HCT116 (cell line): ENCODE measurements around the gene FRMD4B. TPM values are rescaled to one million over a fixed set of nuclear protein-coding genes. Genes with fewer than 3 reads are reported as not detected.
A peak's percentile ranks its signal among the peaks of the same experiment; 100 is the strongest.

Experiments used
- ATAC-seq: fragments of 200-7000 bp; cut with Tn5 transposase; 2 replicates; pipeline ENCODE4 v1.9.1; 2020; ENCODE audit warnings: mild to moderate bottlenecking, moderate library complexity
- BruUV-seq: library from RNA; stranded (reverse); fragments of 400-500 nt; replicated peaks from 2 replicates; lab custom pipeline; 2021; lab: Mats Ljungman, UMichigan
- CTCF ChIA-PET: fragments of 300-600 bp; sonication (Branson Sonifier 250); formaldehyde crosslinking; loops from one replicate; lab custom pipeline; 2021; ENCODE audit warnings: antibody characterized with exemption; lab: Charles Lee
- POLR2A ChIA-PET: fragments of 300-600, 350-600 bp; sonication (Branson Sonifier 250); formaldehyde crosslinking; loops from one replicate; lab custom pipeline; 2021; ENCODE audit warnings: antibody characterized with exemption; lab: Charles Lee
- RAD21 ChIA-PET, 2 experiments: fragments of 300-600 bp; sonication (Branson Sonifier 250); formaldehyde crosslinking; loops; one replicate each; lab custom pipeline; 2023; ENCODE audit warnings: low total read pairs in 2 of 2; ENCODE audit not compliant: uncharacterized antibody in 2 of 2, unreplicated experiment in 2 of 2, low non-redundant PET in 1 of 2; lab: Charles Lee
- DNase-seq: peaks from one replicate; pipeline ENCODE4 v3.0.0-alpha.2; 2010; ENCODE audit warnings: low read depth, low spot score
- H2AFZ ChIP-seq: fragments of 200-600 bp; shearing (Covaris generic), sonication (generic); 2 replicates; pipeline ENCODE4 v1.6.1; 2017; ENCODE audit warnings: low read depth, mixed run types, mixed read lengths, antibody characterized with exemption, low read length; ENCODE audit not compliant: poor library complexity, severe bottlenecking
- H3K27ac ChIP-seq: 2 replicates; pipeline ENCODE4 v1.5.1; 2012; ENCODE audit warnings: low read depth, low read length
- H3K27me3 ChIP-seq: fragments of 200-600 bp; sonication (generic); 2 replicates; pipeline ENCODE4 v1.6.1; 2016; ENCODE audit warnings: mixed run types, low read length, mixed read lengths; ENCODE audit not compliant: insufficient read depth
- H3K36me3 ChIP-seq, 2 experiments: fragments of 200-500 bp in 1 of 2; fragments of 200-600 bp in 1 of 2; sonication (Bioruptor generic) in 1 of 2; sonication (generic) in 1 of 2; 2 replicates each; pipeline versions ENCODE4 v1.5.1 to v1.6.1; 2014 to 2016; ENCODE audit warnings: low read length in 2 of 2, inconsistent platforms in 1 of 2, mixed read lengths in 1 of 2, mixed run types in 1 of 2; ENCODE audit not compliant: insufficient read depth in 2 of 2, control insufficient read depth in 1 of 2
- H3K4me1 ChIP-seq, 2 experiments: fragments of 200-600 bp in 1 of 2; sonication (generic) in 1 of 2; 2 replicates each; pipeline versions ENCODE4 v1.5.1 to v1.6.1; 2012 to 2017; ENCODE audit warnings: low read length in 2 of 2, inconsistent platforms in 1 of 2, mild to moderate bottlenecking in 1 of 2, mixed read lengths in 1 of 2, mixed run types in 1 of 2, moderate library complexity in 1 of 2; ENCODE audit not compliant: insufficient read depth in 2 of 2, control insufficient read depth in 1 of 2
- H3K4me2 ChIP-seq: fragments of 200-600 bp; sonication (generic); 2 replicates; pipeline ENCODE4 v1.6.1; 2017; ENCODE audit warnings: mixed run types, low read length, mixed read lengths
- H3K4me3 ChIP-seq, 2 experiments: fragments of 200-600 bp in 1 of 2; sonication (generic) in 1 of 2; replicated peaks in 1 of 2; 2 replicates each; pipeline ENCODE4 v1.5.1; 2011 to 2016; ENCODE audit warnings: low read length in 2 of 2, control low read depth in 1 of 2, low read depth in 1 of 2, mild to moderate bottlenecking in 1 of 2, mixed read lengths in 1 of 2, mixed run types in 1 of 2
- H3K79me2 ChIP-seq: fragments of 200-600 bp; sonication (generic); 2 replicates; pipeline ENCODE4 v1.6.1; 2017; ENCODE audit warnings: mild to moderate bottlenecking, mixed run types, low read length, moderate library complexity, mixed read lengths; ENCODE audit not compliant: insufficient read depth
- H3K9ac ChIP-seq: fragments of 200-600 bp; sonication (generic); 2 replicates; pipeline ENCODE4 v1.6.1; 2016; ENCODE audit warnings: low read length, mixed read lengths
- H3K9me2 ChIP-seq: fragments of 200-600 bp; sonication (generic), shearing (Covaris generic); 2 replicates; pipeline ENCODE4 v1.6.1; 2017; ENCODE audit warnings: mixed run types, mild to moderate bottlenecking, moderate library complexity; ENCODE audit not compliant: insufficient read depth
- H3K9me3 ChIP-seq, 2 experiments: fragments of 200-500 bp in 1 of 2; fragments of 200-600 bp in 1 of 2; sonication (Bioruptor generic) in 1 of 2; sonication (generic) in 1 of 2; 2 replicates each; pipeline ENCODE4 v1.6.1; 2014 to 2017; ENCODE audit warnings: low read length in 2 of 2, mixed read lengths in 2 of 2, inconsistent platforms in 1 of 2, low read depth in 1 of 2, mild to moderate bottlenecking in 1 of 2, mixed run types in 1 of 2, moderate library complexity in 1 of 2; ENCODE audit not compliant: control insufficient read depth in 1 of 2, insufficient read depth in 1 of 2
- H4K20me1 ChIP-seq: fragments of 200-600 bp; sonication (generic), shearing (Covaris generic); 2 replicates; pipeline ENCODE4 v1.6.1; 2017; ENCODE audit warnings: mixed run types, mild to moderate bottlenecking, moderate library complexity; ENCODE audit not compliant: insufficient read depth
- EGR1 ChIP-seq: IDR thresholded peaks from 2 replicates; pipeline ENCODE4 v1.6.1; 2012; ENCODE audit warnings: low read depth
- ELF1 ChIP-seq: IDR thresholded peaks from 2 replicates; pipeline ENCODE4 v1.6.1; 2012; ENCODE audit warnings: low read depth, borderline replicate concordance
- EZH2 ChIP-seq: fragments of 200-600 bp; sonication (generic); IDR thresholded peaks from 2 replicates; pipeline ENCODE4 v1.6.1; 2017; ENCODE audit warnings: antibody characterized with exemption, mixed run types
- EZH2phosphoT487 ChIP-seq: fragments of 200-600 bp; IDR thresholded peaks from 2 replicates; pipeline ENCODE4 v1.6.1; 2018; ENCODE audit warnings: antibody characterized with exemption, borderline replicate concordance
- FOSL1 ChIP-seq: IDR thresholded peaks from 2 replicates; pipeline ENCODE4 v1.6.1; 2012; ENCODE audit warnings: low read depth
- JUND ChIP-seq: IDR thresholded peaks from 2 replicates; pipeline ENCODE4 v1.6.1; 2012
- POLR2AphosphoS5 ChIP-seq: IDR thresholded peaks from 2 replicates; pipeline ENCODE4 v1.6.1; 2011; ENCODE audit warnings: mild to moderate bottlenecking, low read depth, low read length, moderate library complexity
- RAD21 ChIP-seq: IDR thresholded peaks from 2 replicates; pipeline ENCODE4 v1.6.1; 2012; ENCODE audit warnings: low read depth, mild to moderate bottlenecking
- SIN3A ChIP-seq: IDR thresholded peaks from 2 replicates; pipeline ENCODE4 v1.6.1; 2012; ENCODE audit warnings: low read depth
- SP1 ChIP-seq: IDR thresholded peaks from 2 replicates; pipeline ENCODE4 v1.6.1; 2012; ENCODE audit warnings: low read depth
- YY1 ChIP-seq: IDR thresholded peaks from 2 replicates; pipeline ENCODE4 v1.6.1; 2011; ENCODE audit warnings: low read length, low read depth, moderate library complexity, mild to moderate bottlenecking; ENCODE audit not compliant: insufficient replicate concordance; ENCODE audit errors: extremely low read depth
- intact Hi-C: fragments of 100-400 bp; cut with micrococcal nuclease; formaldehyde crosslinking; loops from 2 replicates; pipeline ENCODE4 v1.10.0; 2022
- total RNA-seq: library from RNA; stranded (reverse); gene quantifications from one replicate; pipeline ENCODE4 v1.2.1, GENCODE V29; 2021; ENCODE audit not compliant: unreplicated experiment
- TF ChIP-seq, protein P1 (sequence below): IDR thresholded peaks from 2 replicates; pipeline ENCODE4 v1.6.1; 2012; ENCODE audit warnings: low read depth
- TF ChIP-seq, protein P2 (sequence below): IDR thresholded peaks from 2 replicates; pipeline ENCODE4 v1.6.1; 2012
- TF ChIP-seq, protein P3 (sequence below), 3 experiments: fragments of 200-600 bp in 1 of 3; sonication (generic) in 1 of 3; IDR thresholded peaks in 2 of 3; conservative IDR thresholded peaks in 1 of 3; 2 replicates each; pipeline ENCODE4 v1.5.1; 2012 to 2017; ENCODE audit warnings: low read depth in 2 of 3, low read length in 2 of 3, antibody characterized with exemption in 1 of 3, borderline replicate concordance in 1 of 3, control low read depth in 1 of 3, mild to moderate bottlenecking in 1 of 3, mixed read lengths in 1 of 3, mixed run types in 1 of 3, moderate library complexity in 1 of 3; ENCODE audit not compliant: insufficient read depth in 1 of 3
- TF ChIP-seq, protein P4 (sequence below): IDR thresholded peaks from 2 replicates; pipeline ENCODE4 v1.6.1; 2012

FRMD4B gene
- total RNA-seq, 1 experiment from 2014 or later, result 2.0 TPM

DNA sequence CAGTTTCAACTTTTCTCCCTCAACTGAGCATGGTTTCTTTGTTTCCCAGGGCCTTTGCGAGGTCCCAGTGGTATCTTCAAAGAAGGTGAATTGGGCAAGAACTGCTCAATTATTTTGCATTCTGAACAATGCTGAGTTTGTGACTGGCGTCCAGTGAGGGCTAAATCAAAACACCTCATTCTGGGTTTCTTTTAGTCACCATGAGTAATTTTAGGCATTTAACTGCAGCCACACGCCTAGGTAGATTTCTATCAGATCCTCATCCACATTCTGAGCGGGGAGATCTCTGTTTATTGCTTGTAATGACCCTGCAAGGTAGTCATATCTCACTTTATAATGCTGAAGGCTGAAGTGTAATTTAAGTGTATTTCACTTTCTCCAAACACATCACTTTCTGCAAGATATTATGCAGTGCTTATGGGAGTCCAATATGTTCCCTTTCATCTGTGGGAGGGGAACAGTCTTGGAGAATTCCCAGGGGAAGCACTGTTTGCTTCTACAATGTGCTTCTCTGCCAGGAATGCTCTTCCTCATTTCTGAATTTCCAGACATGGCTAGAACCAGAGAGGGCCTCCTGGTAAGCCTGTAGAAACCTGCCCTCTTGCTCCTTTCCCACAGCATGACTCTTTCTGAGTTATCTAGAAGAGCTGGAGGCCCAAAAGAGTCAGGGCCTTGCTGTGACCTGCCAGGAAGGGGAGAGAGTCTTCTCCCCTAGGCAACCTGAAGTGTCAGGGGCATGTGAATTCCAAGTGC, 91.7 kb downstream of the FRMD4B start:
- TF ChIP-seq EZH2 (no peak), POLR2AphosphoS5 (no peak), EZH2phosphoT487 (no peak), SP1 (no peak), YY1 (no peak), FOSL1 (no peak), ELF1 (no peak), SIN3A (no peak), EGR1 (no peak), JUND (no peak), RAD21 (no peak)
- TF ChIP-seq, protein P1, sequence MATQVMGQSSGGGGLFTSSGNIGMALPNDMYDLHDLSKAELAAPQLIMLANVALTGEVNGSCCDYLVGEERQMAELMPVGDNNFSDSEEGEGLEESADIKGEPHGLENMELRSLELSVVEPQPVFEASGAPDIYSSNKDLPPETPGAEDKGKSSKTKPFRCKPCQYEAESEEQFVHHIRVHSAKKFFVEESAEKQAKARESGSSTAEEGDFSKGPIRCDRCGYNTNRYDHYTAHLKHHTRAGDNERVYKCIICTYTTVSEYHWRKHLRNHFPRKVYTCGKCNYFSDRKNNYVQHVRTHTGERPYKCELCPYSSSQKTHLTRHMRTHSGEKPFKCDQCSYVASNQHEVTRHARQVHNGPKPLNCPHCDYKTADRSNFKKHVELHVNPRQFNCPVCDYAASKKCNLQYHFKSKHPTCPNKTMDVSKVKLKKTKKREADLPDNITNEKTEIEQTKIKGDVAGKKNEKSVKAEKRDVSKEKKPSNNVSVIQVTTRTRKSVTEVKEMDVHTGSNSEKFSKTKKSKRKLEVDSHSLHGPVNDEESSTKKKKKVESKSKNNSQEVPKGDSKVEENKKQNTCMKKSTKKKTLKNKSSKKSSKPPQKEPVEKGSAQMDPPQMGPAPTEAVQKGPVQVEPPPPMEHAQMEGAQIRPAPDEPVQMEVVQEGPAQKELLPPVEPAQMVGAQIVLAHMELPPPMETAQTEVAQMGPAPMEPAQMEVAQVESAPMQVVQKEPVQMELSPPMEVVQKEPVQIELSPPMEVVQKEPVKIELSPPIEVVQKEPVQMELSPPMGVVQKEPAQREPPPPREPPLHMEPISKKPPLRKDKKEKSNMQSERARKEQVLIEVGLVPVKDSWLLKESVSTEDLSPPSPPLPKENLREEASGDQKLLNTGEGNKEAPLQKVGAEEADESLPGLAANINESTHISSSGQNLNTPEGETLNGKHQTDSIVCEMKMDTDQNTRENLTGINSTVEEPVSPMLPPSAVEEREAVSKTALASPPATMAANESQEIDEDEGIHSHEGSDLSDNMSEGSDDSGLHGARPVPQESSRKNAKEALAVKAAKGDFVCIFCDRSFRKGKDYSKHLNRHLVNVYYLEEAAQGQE, result no peak
- TF ChIP-seq, protein P2, sequence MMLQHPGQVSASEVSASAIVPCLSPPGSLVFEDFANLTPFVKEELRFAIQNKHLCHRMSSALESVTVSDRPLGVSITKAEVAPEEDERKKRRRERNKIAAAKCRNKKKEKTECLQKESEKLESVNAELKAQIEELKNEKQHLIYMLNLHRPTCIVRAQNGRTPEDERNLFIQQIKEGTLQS, result no peak
- TF ChIP-seq, protein P3, sequence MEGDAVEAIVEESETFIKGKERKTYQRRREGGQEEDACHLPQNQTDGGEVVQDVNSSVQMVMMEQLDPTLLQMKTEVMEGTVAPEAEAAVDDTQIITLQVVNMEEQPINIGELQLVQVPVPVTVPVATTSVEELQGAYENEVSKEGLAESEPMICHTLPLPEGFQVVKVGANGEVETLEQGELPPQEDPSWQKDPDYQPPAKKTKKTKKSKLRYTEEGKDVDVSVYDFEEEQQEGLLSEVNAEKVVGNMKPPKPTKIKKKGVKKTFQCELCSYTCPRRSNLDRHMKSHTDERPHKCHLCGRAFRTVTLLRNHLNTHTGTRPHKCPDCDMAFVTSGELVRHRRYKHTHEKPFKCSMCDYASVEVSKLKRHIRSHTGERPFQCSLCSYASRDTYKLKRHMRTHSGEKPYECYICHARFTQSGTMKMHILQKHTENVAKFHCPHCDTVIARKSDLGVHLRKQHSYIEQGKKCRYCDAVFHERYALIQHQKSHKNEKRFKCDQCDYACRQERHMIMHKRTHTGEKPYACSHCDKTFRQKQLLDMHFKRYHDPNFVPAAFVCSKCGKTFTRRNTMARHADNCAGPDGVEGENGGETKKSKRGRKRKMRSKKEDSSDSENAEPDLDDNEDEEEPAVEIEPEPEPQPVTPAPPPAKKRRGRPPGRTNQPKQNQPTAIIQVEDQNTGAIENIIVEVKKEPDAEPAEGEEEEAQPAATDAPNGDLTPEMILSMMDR (IDR thresholded peaks at IDR 0.05 in 2 of 3, conservative IDR thresholded peaks at IDR 0.05 in 1 of 3; ENCODE audit: borderline replicate concordance in 1 of 3, insufficient read depth in 1 of 3, low read depth in 2 of 3, low read length in 2 of 3), result no peak
- TF ChIP-seq, protein P4, sequence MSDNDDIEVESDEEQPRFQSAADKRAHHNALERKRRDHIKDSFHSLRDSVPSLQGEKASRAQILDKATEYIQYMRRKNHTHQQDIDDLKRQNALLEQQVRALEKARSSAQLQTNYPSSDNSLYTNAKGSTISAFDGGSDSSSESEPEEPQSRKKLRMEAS, result no peak
- Histone ChIP-seq H3K36me3 (no peaks in the 10 kb centered on the region), H3K4me2 (no peak overlapping the region), H3K4me1 (peaks cover 0 to 14% of the 10 kb centered on the region in 2 experiments; a peak in 1 of 4 replicates), H2AFZ (no peak overlapping the region), H3K27me3 (no peaks in the 10 kb centered on the region), H3K9me3 (no peaks in the 10 kb centered on the region), H3K79me2 (no peaks in the 10 kb centered on the region), H3K9me2 (no peaks in the 10 kb centered on the region), H3K9ac (no peak overlapping the region), H3K27ac (no peak overlapping the region), H3K4me3 (no peak overlapping the region), H4K20me1 (no peaks in the 10 kb centered on the region)
- RAD21 ChIA-PET, result no interaction called here
- BruUV-seq, result no TSS peak
- CTCF ChIA-PET, result interaction anchor here (0.8 kb wide), 1 partner anchor 12 kb away, joined by 3 read pairs; no protein-coding TSS in a partner anchor
- ATAC-seq, result 0 out of 2 replicates have a peak, but pooled peaks have one; percentile 22
- POLR2A ChIA-PET, result no interaction called here
- intact Hi-C loops, result no loop called here
- no peak for DNase-seq
